ENCODE measurements around the gene OR6S1. TPM values are rescaled to one million over a fixed set of nuclear protein-coding genes. Genes with fewer than 3 reads are reported as not detected.

The OR6S1 gene
- total RNA-seq, 1 experiment from 2014 or later = not detected

DNA sequence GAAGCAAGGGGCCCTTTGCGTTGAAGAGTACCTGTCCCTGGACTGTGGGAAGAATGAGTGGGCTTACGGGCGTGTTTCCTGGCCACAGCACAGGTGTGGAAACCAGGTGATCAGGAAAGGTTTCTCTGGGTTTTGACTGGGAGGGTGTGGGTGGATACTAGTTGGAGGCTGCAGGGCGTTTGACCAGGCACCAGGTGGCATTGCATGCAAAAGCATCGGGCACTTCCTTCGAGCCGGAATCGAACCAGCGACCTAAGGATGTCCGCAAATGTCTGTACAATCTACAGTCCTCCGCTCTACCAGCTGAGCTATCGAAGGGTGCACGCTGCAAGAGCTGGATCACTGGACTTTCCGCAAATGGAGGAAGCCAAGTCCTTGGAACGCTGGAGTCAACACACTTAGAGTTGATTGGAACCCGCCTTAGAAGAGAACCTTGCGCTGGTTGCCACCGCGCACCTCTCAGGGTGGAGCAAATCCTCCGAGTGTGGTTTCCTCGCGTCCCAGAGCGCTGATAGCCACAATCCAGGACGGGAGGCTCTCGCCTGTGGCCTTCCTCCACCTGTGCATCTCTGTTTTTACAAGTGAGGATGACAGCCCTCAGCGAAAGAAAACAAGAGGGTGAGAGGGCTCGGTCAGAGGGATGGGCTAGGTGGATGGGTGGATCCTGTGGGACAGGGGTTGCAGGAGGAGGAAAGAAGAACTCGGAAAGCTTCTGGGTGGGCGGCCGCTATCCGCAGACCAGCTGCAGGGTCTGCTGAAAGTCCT lies 21.7 kb upstream of the OR6S1 start:
- Mint-ChIP-seq H3K9me3 (no peaks in the 10 kb centered on the region), H3K36me3 (no peaks in the 10 kb centered on the region), H3K4me3 (peak overlapping the region; percentile 99), H3K27me3 (ENCODE audit: low read depth) (peaks cover 51% of the 10 kb centered on the region), H3K4me1 (peaks cover 10% of the 10 kb centered on the region), H3K27ac (no peak overlapping the region)
- peak; percentile 77 for ATAC-seq
- DNase-seq (ENCODE audit: low spot score) = peak; percentile 94
- ChIA-PET POLR2A (interaction anchor here (0.7 kb wide), 1 partner anchor 25 kb away, joined by 3 read pairs; no protein-coding TSS in a partner anchor), CTCF (interaction anchor here (0.6 to 4.2 kb wide), 16 partner anchors 10 to 406 kb away, joined by 3 to 78 read pairs (median 5); partner anchors contain the start of gene RNASE4)
- TF ChIP-seq STAT6 (CRISPR knock-in tag; conservative IDR thresholded peaks at IDR 0.05; ENCODE audit: low read depth) (no peak), ATF1 (CRISPR knock-in tag; IDR thresholded peaks at IDR 0.05) (no peak), ELF4 (CRISPR knock-in tag; IDR thresholded peaks at IDR 0.05; ENCODE audit: low read depth) (no peak), GABPB1 (CRISPR knock-in tag; IDR thresholded peaks at IDR 0.05) (peak; percentile 19; the same call in 1 of the 2 replicates), PRDM15 (CRISPR knock-in tag; IDR thresholded peaks at IDR 0.05) (peak; percentile 91), NFE2L1 (CRISPR knock-in tag; IDR thresholded peaks at IDR 0.05) (no peak), SP1 (CRISPR knock-in tag; conservative IDR thresholded peaks at IDR 0.05) (no peak), NFYB (CRISPR knock-in tag; conservative IDR thresholded peaks at IDR 0.05; ENCODE audit: low read depth) (no peak)
- TF ChIP-seq, protein P1, sequence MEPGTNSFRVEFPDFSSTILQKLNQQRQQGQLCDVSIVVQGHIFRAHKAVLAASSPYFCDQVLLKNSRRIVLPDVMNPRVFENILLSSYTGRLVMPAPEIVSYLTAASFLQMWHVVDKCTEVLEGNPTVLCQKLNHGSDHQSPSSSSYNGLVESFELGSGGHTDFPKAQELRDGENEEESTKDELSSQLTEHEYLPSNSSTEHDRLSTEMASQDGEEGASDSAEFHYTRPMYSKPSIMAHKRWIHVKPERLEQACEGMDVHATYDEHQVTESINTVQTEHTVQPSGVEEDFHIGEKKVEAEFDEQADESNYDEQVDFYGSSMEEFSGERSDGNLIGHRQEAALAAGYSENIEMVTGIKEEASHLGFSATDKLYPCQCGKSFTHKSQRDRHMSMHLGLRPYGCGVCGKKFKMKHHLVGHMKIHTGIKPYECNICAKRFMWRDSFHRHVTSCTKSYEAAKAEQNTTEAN (CRISPR knock-in tag; IDR thresholded peaks at IDR 0.05) = no peak
- TF ChIP-seq, protein P2, sequence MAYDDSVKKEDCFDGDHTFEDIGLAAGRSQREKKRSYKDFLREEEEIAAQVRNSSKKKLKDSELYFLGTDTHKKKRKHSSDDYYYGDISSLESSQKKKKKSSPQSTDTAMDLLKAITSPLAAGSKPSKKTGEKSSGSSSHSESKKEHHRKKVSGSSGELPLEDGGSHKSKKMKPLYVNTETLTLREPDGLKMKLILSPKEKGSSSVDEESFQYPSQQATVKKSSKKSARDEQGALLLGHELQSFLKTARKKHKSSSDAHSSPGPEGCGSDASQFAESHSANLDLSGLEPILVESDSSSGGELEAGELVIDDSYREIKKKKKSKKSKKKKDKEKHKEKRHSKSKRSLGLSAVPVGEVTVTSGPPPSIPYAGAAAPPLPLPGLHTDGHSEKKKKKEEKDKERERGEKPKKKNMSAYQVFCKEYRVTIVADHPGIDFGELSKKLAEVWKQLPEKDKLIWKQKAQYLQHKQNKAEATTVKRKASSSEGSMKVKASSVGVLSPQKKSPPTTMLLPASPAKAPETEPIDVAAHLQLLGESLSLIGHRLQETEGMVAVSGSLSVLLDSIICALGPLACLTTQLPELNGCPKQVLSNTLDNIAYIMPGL (CRISPR knock-in tag; IDR thresholded peaks at IDR 0.05) = peak; percentile 72; the same call in 1 of the 2 replicates
- TF ChIP-seq, protein P3, sequence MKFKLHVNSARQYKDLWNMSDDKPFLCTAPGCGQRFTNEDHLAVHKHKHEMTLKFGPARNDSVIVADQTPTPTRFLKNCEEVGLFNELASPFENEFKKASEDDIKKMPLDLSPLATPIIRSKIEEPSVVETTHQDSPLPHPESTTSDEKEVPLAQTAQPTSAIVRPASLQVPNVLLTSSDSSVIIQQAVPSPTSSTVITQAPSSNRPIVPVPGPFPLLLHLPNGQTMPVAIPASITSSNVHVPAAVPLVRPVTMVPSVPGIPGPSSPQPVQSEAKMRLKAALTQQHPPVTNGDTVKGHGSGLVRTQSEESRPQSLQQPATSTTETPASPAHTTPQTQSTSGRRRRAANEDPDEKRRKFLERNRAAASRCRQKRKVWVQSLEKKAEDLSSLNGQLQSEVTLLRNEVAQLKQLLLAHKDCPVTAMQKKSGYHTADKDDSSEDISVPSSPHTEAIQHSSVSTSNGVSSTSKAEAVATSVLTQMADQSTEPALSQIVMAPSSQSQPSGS (CRISPR knock-in tag; IDR thresholded peaks at IDR 0.05; ENCODE audit: borderline replicate concordance, low read depth) = no peak

- peaks cover 64% of the 10 kb centered on the region for H3K27me3 Mint-ChIP-seq (ENCODE audit: low read depth)
- no peak overlapping the region for H3K27ac Mint-ChIP-seq
- no peaks in the 10 kb centered on the region for H3K36me3 Mint-ChIP-seq
- no peak for DNase-seq (ENCODE audit: low spot score)
- ChIA-PET CTCF (interaction anchor here (0.7 to 3.0 kb wide), 8 partner anchors 15 to 212 kb away, joined by 3 to 19 read pairs (median 6); partner anchors contain the start of gene RNASE4), POLR2A (no interaction called here)
- H3K4me1 Mint-ChIP-seq = peaks cover 26% of the 10 kb centered on the region
- no peaks in the 10 kb centered on the region for H3K9me3 Mint-ChIP-seq
- no peak for ATAC-seq
- H3K4me3 Mint-ChIP-seq = no peak overlapping the region; the same call in 1 of the 2 replicates
- TF ChIP-seq E2F5 (CRISPR knock-in tag; IDR thresholded peaks at IDR 0.05) (no peak), ZNF396 (CRISPR knock-in tag; IDR thresholded peaks at IDR 0.05; ENCODE audit: borderline replicate concordance) (no peak), KAT7 (CRISPR knock-in tag; IDR thresholded peaks at IDR 0.05; ENCODE audit: borderline replicate concordance) (no peak), ZNF671 (CRISPR knock-in tag; IDR thresholded peaks at IDR 0.05) (no peak), AR (CRISPR knock-in tag; IDR thresholded peaks at IDR 0.05) (no peak), SOX15 (CRISPR knock-in tag; IDR thresholded peaks at IDR 0.05) (no peak)
- TF ChIP-seq, protein P4, sequence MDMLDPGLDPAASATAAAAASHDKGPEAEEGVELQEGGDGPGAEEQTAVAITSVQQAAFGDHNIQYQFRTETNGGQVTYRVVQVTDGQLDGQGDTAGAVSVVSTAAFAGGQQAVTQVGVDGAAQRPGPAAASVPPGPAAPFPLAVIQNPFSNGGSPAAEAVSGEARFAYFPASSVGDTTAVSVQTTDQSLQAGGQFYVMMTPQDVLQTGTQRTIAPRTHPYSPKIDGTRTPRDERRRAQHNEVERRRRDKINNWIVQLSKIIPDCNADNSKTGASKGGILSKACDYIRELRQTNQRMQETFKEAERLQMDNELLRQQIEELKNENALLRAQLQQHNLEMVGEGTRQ (CRISPR knock-in tag; IDR thresholded peaks at IDR 0.05) = no peak
Observed at GRCh38 chr14:20661197-20661596, 19.7 kb upstream of the OR6S1 start.
